ENCODE data around the gene REELD1.

GRCh38 chr4:146236216-146236615, 21.9 kb downstream of the REELD1 start:
- TF ChIP-seq, protein P1, sequence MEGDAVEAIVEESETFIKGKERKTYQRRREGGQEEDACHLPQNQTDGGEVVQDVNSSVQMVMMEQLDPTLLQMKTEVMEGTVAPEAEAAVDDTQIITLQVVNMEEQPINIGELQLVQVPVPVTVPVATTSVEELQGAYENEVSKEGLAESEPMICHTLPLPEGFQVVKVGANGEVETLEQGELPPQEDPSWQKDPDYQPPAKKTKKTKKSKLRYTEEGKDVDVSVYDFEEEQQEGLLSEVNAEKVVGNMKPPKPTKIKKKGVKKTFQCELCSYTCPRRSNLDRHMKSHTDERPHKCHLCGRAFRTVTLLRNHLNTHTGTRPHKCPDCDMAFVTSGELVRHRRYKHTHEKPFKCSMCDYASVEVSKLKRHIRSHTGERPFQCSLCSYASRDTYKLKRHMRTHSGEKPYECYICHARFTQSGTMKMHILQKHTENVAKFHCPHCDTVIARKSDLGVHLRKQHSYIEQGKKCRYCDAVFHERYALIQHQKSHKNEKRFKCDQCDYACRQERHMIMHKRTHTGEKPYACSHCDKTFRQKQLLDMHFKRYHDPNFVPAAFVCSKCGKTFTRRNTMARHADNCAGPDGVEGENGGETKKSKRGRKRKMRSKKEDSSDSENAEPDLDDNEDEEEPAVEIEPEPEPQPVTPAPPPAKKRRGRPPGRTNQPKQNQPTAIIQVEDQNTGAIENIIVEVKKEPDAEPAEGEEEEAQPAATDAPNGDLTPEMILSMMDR (conservative IDR thresholded peaks at IDR 0.05; ENCODE audit: low read length) = no peak
- no peak for TF ChIP-seq EZH2phosphoT487 (IDR thresholded peaks at IDR 0.05; ENCODE audit: borderline replicate concordance)

Data from Loucy (cell line).